ENCODE measurements around the gene AQP7.
"Not testable (repeated sequence)": the region's sequence is repeated elsewhere in the genome, so short reads cannot be mapped to it uniquely, and the experiment has no call there.

The AQP7 gene

DNA sequence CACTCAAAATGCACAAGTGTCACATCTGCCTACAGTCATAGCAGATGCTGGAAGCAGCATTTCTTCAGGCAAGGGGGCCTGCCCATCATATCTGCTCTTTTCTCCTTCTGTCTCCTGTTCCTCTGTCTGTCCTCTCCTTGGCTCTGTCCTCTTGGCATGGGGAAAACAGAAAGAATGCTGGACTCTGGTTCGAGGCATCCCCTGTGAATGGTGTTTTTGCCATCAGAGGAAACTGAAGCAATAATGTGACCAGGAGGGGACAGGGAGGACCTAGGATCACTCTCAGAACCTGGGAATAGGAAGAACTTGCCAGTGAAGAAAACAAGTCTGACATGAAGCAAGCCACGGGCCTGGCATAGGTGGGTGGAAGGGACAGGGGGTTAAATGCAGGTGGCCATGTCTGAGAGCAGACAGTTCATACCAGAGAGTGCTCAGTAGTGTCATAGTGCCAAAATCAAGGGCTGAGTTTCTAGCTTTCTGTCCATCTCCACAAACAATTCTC, 35.3 kb downstream of the AQP7 start:
- no peak for DNase-seq

DNA sequence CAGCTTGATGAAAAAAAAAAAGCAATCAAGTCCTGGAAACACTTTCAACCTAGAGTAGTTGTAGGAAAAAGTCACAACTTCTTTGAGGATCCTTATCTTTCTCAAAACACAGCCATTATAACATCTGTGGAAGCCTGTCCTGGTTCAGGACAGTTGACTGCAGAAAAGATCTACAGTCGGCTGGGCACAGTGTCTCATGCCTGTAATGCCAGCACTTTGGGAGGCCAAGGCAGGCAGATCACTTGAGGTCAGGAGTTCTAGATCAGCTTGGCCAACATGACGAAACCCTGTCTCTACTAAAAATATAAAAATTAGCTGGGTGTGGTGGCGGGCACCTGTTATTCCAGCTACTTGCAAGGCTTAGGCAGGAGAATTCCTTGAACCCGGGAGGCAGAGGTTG, 37.6 kb downstream of the AQP7 start:
- DNase-seq = not testable (repeated sequence)

GRCh38 chr9:33364127-33364526, 38.2 kb downstream of the AQP7 start:
- no peak for DNase-seq

DNA sequence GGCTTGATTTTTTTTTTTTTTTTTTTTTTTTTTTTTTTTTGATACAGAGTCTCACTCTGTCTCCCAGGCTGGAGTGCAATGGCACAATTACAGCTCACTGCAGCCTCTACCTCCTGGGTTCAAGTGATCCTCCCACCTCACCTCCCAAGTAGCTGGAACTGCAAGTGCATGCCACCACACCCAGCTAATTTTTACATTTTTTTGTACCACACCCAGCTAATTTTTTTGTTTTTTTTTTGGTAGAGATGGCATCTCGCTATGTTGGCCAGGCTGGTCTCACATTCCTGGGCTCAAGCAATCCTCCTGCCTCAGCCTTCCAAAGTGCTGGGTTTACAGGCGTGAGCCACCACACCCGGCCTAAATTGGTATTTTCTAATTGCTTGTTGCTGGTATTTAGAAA, 43.7 kb downstream of the AQP7 start:
- DNase-seq = not testable (repeated sequence)

DNA sequence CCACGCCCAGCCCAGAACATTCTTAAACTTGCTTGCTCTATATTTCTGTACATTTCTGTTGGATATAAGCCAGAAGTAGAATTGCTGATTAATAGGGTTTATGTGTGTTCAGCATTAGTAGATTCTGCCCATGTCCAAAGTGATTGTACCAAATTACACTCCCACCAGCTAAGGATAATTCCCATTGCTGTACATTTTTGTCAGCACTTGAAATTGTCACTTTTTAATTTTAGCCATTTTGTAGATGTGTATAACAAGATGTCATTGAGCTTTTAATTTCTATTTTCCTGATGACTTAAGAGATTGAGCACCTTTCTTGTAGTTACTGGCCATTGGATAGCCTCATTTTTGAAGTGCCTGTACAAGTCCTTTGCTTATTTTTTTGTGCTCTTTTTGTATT, 46.4 kb downstream of the AQP7 start:
- DNase-seq = no peak

DNA sequence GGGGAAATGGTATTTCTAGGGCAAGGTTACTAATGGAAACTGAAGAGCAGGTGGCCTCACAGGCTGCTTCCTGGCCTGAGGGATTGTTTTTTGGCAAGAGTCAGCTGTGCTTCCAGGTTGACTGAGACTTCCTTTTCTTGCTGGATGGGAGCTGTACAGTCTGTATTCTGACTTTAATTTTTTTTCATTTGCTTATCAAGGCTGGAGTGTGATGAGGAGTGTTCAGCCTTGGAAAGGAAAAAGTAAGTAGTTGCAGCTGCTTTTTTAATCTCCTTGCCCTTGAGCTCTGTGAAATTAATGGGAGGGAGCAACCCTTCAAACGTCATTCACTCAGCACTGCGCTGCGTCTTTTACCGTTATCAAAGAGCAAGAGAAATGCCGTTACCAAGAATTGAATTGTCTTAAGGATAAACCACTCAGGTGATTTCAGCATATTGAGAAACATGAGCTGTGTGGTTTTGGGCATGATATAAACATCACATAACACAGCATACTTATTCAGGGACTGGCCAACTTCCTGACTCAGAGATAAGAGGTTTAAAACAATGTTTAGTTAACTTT, 47.6 kb downstream of the AQP7 start:
- DNase-seq = no peak

GRCh38 chr9:33351547-33351946, 50.8 kb downstream of the AQP7 start:
- no peak for DNase-seq

GRCh38 chr9:33350310-33350709, 52.1 kb downstream of the AQP7 start:
- DNase-seq = no peak

DNA sequence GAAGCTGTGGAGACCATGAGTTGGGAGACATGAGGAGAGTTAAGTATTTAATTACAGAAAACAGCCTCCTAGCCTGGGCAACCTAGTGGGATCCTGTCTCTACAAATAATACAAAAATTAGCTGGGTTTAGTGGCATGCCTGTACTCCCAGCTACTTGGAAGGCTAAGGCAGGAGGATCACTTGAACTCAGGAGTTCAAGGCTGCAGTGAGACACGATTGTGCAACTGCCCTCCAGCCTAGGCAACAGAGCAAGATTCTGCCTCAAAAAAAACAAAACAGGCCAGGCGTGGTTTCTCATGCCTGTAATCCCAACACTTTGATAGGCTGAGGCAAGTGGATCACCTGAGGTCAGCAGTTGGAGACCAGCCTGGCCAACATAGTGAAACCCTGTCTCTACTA, 52.6 kb downstream of the AQP7 start:
- DNase-seq = no peak

GRCh38 chr9:33348998-33349397, 53.4 kb downstream of the AQP7 start:
- DNase-seq = no peak

GRCh38 chr9:33346564-33346963, 55.8 kb downstream of the AQP7 start:
- no peak for DNase-seq

DNA sequence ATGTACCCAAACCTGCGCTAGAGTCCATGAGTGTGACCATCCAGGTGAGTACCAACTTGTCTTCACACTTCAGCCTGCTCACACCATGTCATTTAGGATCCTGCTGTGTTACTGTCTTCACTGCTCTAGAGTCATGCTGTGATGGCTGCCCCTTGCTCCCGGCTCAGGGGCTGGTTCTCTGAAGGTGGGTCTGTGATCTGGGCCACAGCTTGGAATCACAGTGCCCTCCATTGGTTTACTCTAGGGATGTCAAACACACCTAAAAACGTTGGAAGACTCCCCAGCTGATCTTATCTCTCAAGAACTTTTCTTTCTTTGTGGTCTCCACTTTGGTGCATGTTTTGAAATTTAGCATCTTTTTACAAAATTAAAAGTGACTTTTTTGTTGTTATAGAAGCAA, 58.2 kb downstream of the AQP7 start:
- no peak for DNase-seq

DNA sequence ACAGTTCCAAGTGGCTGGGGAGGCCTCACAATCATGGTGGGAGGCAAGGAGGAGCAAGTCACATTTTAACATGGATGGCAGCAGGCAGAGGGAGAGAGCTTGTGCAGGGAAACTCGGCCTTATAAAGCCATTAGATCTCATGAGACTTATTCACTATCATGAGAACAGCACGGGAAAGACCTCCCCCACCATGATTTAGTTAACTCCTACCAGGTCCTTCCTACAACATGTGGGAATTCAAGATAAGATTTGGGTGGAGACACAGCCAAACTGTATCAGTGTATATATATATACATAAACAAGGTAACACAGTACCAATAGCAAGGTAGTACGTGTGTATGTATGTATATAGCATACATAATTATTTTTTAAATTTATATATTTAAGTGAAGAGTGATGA, 61.2 kb downstream of the AQP7 start:
- no peak for DNase-seq

DNA sequence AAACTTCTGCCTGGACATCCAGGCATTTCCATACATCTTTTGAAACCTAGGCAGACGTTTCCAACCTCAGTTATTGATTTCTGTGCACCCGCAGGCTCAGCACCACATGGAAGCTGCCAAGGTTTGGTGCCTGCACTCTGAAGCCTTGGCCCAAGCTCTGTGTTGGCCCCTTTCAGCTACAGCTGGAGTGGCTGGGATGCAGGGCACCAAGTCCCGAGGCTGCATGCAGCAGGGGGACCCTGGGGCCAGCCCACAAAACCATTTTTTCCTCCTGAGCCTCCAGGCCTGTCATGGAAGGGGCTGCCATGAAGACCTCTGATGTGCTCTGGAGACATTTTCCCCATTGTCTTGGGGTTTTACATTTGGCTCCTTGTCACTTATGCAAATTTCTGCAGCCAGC, 62.2 kb downstream of the AQP7 start:
- no peak for DNase-seq

All from NCI-H526 treated with DMSO at 0.1 percent for 48 hours (cell line).